Glutamatergic neuron (in vitro differentiated cells): Measurements from ENCODE around the gene CEBPE. TPM values are rescaled to one million over a fixed set of nuclear protein-coding genes. Genes with fewer than 3 reads are reported as not detected.
A peak's percentile ranks its signal among the peaks of the same experiment; 100 is the strongest.

Experiments used
- DNase-seq: peaks from one replicate; pipeline ENCODE4 v3.0.0; 2022
- H3K27ac Mint-ChIP-seq: one replicate; pipeline ENCODE4 v1.8.0; 2020; ENCODE audit warnings: mild to moderate bottlenecking, mixed read lengths, inconsistent platforms; ENCODE audit not compliant: unreplicated experiment
- H3K27me3 Mint-ChIP-seq: one replicate; pipeline ENCODE4 v1.8.0; 2020; ENCODE audit warnings: mild to moderate bottlenecking, moderate library complexity, mixed read lengths, inconsistent platforms; ENCODE audit not compliant: unreplicated experiment
- H3K36me3 Mint-ChIP-seq: one replicate; pipeline ENCODE4 v1.8.0; 2020; ENCODE audit warnings: mild to moderate bottlenecking, mixed read lengths, inconsistent platforms; ENCODE audit not compliant: unreplicated experiment
- H3K4me1 Mint-ChIP-seq: one replicate; pipeline ENCODE4 v1.8.0; 2020; ENCODE audit warnings: mild to moderate bottlenecking, low read depth, mixed read lengths, inconsistent platforms; ENCODE audit not compliant: unreplicated experiment
- H3K4me3 Mint-ChIP-seq: one replicate; pipeline ENCODE4 v1.8.0; 2020; ENCODE audit warnings: mild to moderate bottlenecking, mixed read lengths, inconsistent platforms; ENCODE audit not compliant: unreplicated experiment
- H3K9me3 Mint-ChIP-seq: one replicate; pipeline ENCODE4 v1.8.0; 2020; ENCODE audit warnings: mild to moderate bottlenecking, moderate library complexity, mixed read lengths, inconsistent platforms; ENCODE audit not compliant: unreplicated experiment
- total RNA-seq: library from RNA; stranded (reverse); fragmentation: NEBNext Ultra II Directional; extraction: Animal tissue kit (Norgen Biotek cat#: 25700); gene quantifications from one replicate; pipeline ENCODE4 v1.2.1, GENCODE V29; 2021; ENCODE audit not compliant: unreplicated experiment
- TF ChIP-seq, protein P1 (sequence below): fragments of 200-600 bp; sonication (generic); IDR thresholded peaks from one replicate; pipeline ENCODE4 v1.5.0; 2021; ENCODE audit not compliant: partially characterized antibody, unreplicated experiment

Gene CEBPE
- total RNA-seq, 1 donor from 2014 or later: not detected

- Mint-ChIP-seq H3K4me3 (no peak overlapping the region), H3K36me3 (no peaks in the 10 kb centered on the region), H3K27me3 (no peaks in the 10 kb centered on the region), H3K27ac (no peak overlapping the region), H3K9me3 (no peaks in the 10 kb centered on the region), H3K4me1 (peaks cover 4% of the 10 kb centered on the region)
- DNase-seq: no peak
- TF ChIP-seq, protein P1, sequence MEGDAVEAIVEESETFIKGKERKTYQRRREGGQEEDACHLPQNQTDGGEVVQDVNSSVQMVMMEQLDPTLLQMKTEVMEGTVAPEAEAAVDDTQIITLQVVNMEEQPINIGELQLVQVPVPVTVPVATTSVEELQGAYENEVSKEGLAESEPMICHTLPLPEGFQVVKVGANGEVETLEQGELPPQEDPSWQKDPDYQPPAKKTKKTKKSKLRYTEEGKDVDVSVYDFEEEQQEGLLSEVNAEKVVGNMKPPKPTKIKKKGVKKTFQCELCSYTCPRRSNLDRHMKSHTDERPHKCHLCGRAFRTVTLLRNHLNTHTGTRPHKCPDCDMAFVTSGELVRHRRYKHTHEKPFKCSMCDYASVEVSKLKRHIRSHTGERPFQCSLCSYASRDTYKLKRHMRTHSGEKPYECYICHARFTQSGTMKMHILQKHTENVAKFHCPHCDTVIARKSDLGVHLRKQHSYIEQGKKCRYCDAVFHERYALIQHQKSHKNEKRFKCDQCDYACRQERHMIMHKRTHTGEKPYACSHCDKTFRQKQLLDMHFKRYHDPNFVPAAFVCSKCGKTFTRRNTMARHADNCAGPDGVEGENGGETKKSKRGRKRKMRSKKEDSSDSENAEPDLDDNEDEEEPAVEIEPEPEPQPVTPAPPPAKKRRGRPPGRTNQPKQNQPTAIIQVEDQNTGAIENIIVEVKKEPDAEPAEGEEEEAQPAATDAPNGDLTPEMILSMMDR: no peak
Observed at GRCh38 chr14:23093526-23093925, 25.5 kb downstream of the CEBPE start.

- H3K9me3 Mint-ChIP-seq: no peaks in the 10 kb centered on the region
- H3K27me3 Mint-ChIP-seq: no peaks in the 10 kb centered on the region
- H3K4me3 Mint-ChIP-seq: no peak overlapping the region
- no peaks in the 10 kb centered on the region for H3K36me3 Mint-ChIP-seq
- H3K4me1 Mint-ChIP-seq: peaks cover 4% of the 10 kb centered on the region
- TF ChIP-seq, protein P1: no peak
- no peak overlapping the region for H3K27ac Mint-ChIP-seq
- no peak for DNase-seq
Observed at GRCh38 chr14:23093104-23093503, 26.0 kb downstream of the CEBPE start.

DNA sequence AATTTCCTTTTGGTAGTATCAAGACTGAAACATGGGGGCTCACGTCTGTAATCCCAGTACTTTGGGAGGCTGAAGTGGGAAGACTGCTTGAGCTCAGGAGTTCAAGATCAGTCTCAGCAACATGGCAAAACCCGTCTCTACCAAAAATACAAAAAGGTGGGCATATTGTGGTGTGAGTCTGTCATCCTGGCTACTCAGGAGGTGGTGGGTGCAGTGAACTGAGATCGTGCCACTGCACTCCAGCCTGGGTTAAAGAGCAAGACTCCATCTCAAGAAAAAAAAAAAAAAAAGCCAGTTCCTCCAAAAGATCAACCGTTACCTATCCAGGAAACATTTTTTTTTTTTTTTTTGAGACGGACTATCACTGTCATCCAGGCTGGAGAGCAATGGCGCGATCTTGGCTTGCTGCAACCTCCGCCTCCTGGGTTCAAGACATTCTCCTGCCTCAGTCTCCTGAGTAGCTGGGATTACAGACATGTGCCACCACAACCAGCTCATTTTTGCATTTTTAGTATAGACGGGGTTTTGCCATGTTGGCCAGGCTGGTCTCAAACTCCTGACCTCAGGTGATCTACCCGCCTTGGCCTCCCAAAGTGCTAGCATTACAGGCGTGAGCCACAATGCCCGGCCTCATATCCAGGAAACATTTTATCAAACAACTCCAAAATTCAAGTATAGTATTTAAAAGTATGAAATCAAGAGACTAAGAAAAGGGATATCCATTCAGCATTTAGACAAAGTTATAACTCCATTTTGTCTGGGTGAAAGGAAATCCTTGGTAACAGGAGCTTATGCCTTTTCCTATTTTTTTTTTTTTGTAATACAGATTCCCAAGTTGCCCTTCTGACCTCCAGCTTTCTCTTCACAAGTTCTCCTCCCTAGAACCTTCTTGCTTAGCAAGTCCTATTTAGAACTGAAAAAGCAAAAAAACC is 27.5 kb downstream of the CEBPE start:
- TF ChIP-seq, protein P1: no peak
- H3K4me1 Mint-ChIP-seq: peaks cover 4% of the 10 kb centered on the region
- no peaks in the 10 kb centered on the region for H3K36me3 Mint-ChIP-seq
- H3K27me3 Mint-ChIP-seq: no peaks in the 10 kb centered on the region
- no peak overlapping the region for H3K27ac Mint-ChIP-seq
- no peaks in the 10 kb centered on the region for H3K9me3 Mint-ChIP-seq
- DNase-seq: no peak
- peak overlapping the region; percentile 34 for H3K4me3 Mint-ChIP-seq

GRCh38 chr14:23090254-23090636 is 28.8 kb downstream of the CEBPE start:
- Mint-ChIP-seq H3K4me1 (peaks cover 4% of the 10 kb centered on the region), H3K27ac (no peak overlapping the region), H3K9me3 (no peaks in the 10 kb centered on the region), H3K36me3 (no peaks in the 10 kb centered on the region), H3K4me3 (no peak overlapping the region), H3K27me3 (no peaks in the 10 kb centered on the region)
- TF ChIP-seq, protein P1: no peak
- no peak for DNase-seq
